ENCODE results near the gene PDE6B.
"Not testable (repeated sequence)": the region's sequence is repeated elsewhere in the genome, so short reads cannot be mapped to it uniquely, and the experiment has no call there.

PDE6B gene

GRCh38 chr4:624705-625590, at the start of gene PDE6B:
Gene PDE6B, plus strand, starts transcription at chr4:625573. Its CDS starts 54 bp downstream, at chr4:625627.
- no peak for DNase-seq

- no peak for DNase-seq
Observed at GRCh38 chr4:576245-576821, 49.0 kb upstream of the PDE6B start, which contains the start of gene TMEM271. Gene TMEM271, minus strand, starts transcription at chr4:576295. Its CDS starts 233 bp downstream, at chr4:576062.

DNA sequence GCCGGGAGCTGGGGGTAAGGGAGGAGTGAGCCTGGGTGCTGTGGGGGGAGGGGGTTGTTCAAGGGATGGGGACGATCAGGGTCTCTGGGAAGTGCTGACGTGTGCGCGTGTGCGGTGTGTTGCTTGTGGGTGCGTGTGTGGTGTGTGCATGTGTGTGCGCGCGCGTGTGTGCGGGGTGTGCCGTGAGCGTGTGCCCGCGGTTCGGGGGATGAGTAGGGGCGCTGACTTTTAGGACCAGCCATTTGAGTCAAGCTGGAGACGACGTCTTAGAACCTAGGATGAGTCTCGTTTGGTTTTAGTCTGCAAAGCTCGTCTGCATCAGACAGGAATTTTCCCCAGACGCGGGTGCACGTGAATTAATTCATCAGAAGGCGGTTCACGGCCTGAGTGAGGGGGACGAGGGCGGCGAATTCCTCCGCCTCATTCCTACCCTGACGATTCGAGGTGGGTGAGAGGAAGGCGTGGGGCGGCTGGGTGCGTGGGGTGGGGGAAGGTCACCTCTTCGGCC, 48.3 kb upstream of the PDE6B start:
- no peak for DNase-seq

- peak; percentile 5 for DNase-seq
Observed at GRCh38 chr4:577499-578450, 47.6 kb upstream of the PDE6B start.

DNA sequence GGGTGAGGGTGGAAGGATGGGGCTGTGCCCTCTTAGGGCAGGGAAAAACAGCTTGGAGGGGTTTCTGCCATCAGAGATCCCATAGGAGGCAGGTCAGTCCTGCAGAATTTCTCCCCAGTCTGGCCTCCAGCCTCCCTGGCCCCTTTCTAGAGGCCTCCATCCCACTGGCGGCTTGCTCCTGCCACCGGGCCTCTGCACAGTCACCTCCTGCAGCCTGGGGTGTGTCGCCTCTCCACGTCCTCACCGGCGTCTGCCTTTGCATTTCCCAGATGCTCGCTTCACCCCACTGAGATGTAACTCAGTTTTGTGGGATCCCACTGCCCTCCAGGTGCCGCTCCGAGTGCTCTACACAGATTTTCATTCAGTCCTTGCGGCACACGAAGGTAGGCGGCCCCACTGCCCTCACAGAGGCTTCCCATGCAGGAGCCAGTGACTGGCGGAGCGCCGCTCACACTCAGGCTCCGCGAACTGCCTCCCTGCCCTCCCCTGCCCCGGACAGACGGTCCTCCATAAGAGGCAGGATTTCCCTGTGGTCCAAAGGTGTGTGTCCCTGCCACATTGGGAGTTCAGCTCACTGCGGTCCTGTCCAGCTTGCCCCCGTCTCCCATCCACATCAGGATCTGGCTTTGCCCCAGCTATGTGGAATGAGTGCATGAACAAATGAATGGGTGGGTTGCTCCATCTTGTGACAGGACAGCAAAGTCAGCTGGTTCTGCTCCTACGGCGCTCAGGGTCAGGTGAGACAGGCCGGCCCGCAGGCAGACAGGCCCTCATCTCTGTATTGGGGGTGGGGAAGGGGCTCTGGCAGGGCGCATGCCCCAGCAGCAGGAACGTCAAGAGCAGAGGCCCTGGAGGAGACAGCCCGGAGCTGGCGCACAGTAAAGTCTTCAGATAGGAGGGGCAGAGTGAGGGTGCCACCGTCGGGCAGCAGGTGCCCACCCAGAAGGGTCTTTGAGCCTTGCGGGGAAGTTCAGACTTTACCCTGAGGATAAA, 46.6 kb upstream of the PDE6B start:
- DNase-seq, result no peak

GRCh38 chr4:579543-580175, 45.7 kb upstream of the PDE6B start:
- DNase-seq, result no peak

DNA sequence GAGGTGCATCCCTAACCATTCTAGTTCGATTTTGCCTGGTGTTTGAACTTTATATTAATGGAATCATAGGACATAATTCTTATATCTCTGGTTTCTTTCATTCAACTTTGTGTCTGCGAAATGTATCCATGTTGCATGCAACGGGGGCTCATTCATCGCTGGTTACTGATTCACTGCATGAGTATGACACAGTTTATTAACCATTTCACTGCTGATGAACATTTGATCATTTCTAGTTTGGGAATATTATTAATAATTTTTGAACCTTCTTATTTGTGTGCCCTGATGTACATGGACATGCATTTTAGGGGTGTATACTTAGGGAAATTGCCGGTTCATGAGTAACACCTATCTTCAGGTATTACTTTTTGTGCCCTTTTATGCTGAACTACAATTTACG, 44.2 kb upstream of the PDE6B start:
- DNase-seq, result no peak

GRCh38 chr4:581753-582361, 43.5 kb upstream of the PDE6B start:
- no peak for DNase-seq

GRCh38 chr4:583820-584219, 41.6 kb upstream of the PDE6B start:
- no peak for DNase-seq

DNA sequence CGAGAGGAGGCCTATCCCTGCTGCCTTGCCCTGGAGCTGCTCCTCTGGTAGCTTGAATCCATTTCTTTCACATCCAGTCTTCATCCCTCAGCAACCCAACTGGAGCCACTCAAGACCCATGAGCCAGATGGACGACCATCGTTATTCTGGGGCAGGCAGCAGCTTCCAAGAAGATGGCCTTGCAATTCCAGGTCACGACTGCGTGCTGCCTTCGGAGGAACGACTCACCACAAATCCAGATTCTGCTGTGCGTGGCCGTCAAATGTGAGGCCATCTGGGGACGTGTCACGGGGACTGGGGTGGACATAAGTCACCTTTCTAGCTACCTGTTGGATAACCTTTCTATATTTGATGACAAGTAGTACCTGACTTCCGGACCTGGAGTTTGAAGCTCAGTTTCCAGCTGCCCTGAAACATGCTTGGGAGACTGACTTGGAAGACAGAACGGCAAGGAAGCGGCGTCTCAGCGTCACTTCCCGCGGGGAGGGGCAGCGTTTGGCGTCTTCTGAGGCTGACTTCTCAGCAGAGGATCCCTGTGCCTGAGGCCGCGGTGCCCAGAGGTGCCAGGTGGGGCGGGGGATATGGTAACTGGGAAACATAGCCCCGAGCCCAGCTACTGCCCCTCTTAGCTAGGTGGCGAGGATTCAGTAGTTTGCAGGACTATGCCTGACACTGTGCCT, 37.6 kb upstream of the PDE6B start:
- DNase-seq, result no peak

DNA sequence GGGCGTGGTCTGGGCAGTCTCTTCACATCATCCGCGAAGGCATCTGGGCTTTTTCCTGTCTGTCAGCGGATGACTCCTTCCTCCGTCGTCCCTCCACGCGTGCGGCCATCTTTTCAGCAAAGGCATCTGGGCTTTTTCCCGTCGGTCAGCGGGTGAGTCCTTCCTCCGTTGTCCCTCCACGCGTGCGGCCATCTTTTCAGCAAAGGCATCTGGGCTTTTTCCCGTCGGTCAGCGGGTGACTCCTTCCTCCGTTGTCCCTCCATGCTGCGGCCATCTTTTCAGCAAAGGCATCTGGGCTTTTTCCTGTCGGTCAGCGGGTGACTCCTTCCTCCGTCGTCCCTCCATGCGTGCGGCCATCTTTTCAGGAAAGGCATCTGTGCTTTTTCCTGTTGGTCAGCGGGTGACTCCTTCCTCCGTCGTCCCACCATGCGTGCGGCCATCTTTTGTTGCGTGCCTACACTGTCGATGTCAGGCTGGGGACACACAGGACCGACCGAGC, 37.0 kb upstream of the PDE6B start:
- DNase-seq, result no peak

DNA sequence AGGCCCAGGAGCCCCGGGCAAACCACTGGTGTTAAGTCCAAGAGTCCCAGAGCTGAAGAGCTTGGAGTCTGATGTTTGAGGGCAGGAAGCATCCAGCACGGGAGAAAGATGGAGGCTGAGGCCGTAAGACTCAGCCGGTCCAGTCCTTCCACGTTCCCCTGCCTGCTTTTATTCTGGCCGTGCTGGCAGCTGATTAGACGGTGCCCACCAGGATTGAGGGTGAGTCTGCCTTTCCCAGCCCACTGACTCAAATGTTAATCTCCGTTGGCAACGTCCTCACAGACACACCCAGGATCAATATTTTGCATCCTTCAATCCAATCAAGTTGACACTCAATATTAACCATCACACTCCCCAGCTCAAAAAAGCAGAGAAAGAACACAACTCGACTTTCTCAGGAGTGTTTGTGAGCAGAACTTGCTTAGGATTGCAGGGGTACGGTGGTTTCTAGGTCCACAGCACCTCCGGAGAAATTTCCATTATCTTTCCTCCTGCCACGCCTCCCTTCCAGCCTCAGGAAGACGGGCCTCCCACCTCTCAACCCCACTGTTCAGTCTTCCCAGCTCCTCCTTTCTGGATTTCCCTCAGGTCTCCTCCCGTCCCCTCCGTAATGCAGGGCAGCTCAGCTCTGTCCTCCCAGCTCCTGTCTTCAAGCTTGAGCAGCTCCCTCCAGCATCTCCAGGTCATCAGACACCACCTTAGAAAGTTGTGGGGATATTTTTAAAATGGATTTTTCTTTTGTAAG, 36.0 kb upstream of the PDE6B start:
- DNase-seq, result no peak

- no peak for DNase-seq
Observed at GRCh38 chr4:590313-590841, 35.0 kb upstream of the PDE6B start.

DNA sequence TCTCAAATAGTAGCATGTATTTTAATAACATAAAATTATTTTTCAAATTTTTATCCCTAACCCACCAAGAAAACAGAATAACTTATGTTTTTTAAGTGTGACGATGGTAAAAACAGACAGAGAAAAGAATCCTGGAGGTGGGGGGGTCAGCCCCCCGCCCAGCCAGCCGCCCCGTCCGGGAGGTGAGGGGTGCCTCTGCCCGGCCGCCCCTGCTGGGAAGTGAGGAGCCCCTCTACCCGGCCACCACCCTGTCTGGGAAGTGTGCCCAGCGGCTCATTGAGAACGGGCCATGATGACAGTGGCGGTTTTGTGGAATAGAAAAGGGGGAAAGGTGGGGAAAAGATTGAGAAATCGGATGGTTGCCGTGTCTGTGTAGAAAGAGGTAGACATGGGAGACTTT, 33.2 kb upstream of the PDE6B start:
- not testable (repeated sequence) for DNase-seq

- DNase-seq, result no peak
Observed at GRCh38 chr4:592825-593520, 32.4 kb upstream of the PDE6B start.

DNA sequence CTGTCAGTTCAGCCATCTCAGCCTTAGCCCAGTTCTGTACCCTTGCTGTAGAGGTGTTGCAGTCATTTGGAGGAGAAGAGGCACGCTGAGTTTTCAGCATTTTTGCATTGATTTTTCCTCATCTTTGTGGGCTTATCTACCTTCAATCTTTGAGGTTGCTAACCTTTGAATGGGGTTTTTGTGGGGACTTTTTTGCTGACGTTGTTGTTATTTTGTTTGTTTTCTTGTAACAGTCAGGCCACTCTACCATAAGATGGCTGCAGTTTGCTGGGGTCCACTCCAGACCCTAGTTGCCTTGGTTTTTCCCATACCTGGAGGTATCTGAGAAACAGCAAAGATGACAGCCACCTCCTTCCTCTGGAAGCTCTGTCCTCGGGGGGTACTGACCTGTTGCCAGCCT, 26.4 kb upstream of the PDE6B start:
- DNase-seq, result no peak

GRCh38 chr4:600166-600565, 25.2 kb upstream of the PDE6B start:
- no peak for DNase-seq

- no peak for DNase-seq
Observed at GRCh38 chr4:600850-601515, 24.4 kb upstream of the PDE6B start.

All from T1000 (cell line).